K562 (cell line): ENCODE data around the gene BAG2.

Experiments
- RAD21 ChIP-seq, 2 experiments: fragments of 250-450 bp in 1 of 2; fragments of 450-650 bp in 1 of 2; sonication (Bioruptor Pico) in 1 of 2; formaldehyde crosslinking in 1 of 2; IDR thresholded peaks in 1 of 2; conservative IDR thresholded peaks in 1 of 2; 2 replicates each; pipeline versions ENCODE4 v1.4.0 to v1.8.0; 2020 to 2022; ENCODE audit warnings: mild to moderate bottlenecking in 2 of 2, moderate library complexity in 1 of 2
- ZNF586 ChIP-seq: fragments of 450-650 bp; formaldehyde crosslinking; conservative IDR thresholded peaks from 2 replicates; pipeline ENCODE4 v1.4.0; 2020; ENCODE audit warnings: mild to moderate bottlenecking, moderate library complexity
- TF ChIP-seq, protein P1 (sequence below): sonication (generic); formaldehyde crosslinking; IDR thresholded peaks from 2 replicates; pipeline ENCODE4 v1.9.0; 2022; ENCODE audit warnings: mild to moderate bottlenecking, missing genetic modification reagents

DNA sequence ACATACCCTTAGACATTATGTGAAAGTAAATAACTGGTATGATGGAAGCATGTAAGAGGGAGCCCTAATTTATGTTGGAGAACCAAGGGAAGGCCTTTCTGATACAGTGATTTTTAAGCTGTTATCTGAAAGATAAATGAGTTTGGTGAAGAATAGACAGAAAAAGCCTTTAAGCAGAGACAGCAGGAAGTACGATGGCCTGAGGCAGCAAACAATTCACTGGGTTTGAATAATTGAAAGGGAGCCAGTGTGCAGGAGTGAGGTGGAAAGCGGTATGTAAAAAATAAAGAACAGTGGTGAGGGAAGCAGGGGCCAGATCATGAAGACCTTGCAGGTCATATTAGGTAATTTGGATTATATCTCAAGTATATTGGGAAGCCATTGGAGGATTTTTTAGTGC, 54.1 kb downstream of the BAG2 start:
- TF ChIP-seq, protein P1, sequence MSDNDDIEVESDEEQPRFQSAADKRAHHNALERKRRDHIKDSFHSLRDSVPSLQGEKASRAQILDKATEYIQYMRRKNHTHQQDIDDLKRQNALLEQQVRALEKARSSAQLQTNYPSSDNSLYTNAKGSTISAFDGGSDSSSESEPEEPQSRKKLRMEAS (CRISPR knock-in tag), result no peak
- TF ChIP-seq ZNF586 (CRISPR knock-in tag), result no peak
- no peak for TF ChIP-seq RAD21 (CRISPR knock-in tag; conservative IDR thresholded peaks at IDR 0.05 in 1 of 2, IDR thresholded peaks at IDR 0.05 in 1 of 2)
